GM19239 (cell line): ENCODE measurements around the gene INTS6L.
A peak's percentile ranks its signal among the peaks of the same experiment; 100 is the strongest.
"Not testable (repeated sequence)": the region's sequence is repeated elsewhere in the genome, so short reads cannot be mapped to it uniquely, and the experiment has no call there.

ENCODE experiments used
- DNase-seq: peaks from one replicate; pipeline ENCODE4 v3.0.0; 2011; ENCODE audit warnings: low spot score; ENCODE audit not compliant: insufficient read length
- FAIRE-seq: peaks from 2 replicates; lab custom pipeline; 2011; peaks lifted over from hg19 to GRCh38; lab: Jason Lieb, UNC

INTS6L gene

GRCh38 chrX:135522878-135523693, 2.6 kb downstream of the INTS6L start:
- DNase-seq (no peak), FAIRE-seq (peak; percentile 37)

GRCh38 chrX:135528254-135528653, 7.8 kb downstream of the INTS6L start:
- DNase-seq = no peak

GRCh38 chrX:135528756-135529155, 8.3 kb downstream of the INTS6L start:
- FAIRE-seq (no peak), DNase-seq (no peak)

More at GRCh38 chrX:135528254-135528653, 7.8 kb downstream of the INTS6L start:
- FAIRE-seq = no peak

GRCh38 chrX:135530097-135530496, 9.6 kb downstream of the INTS6L start:
- FAIRE-seq (no peak), DNase-seq (no peak)

- DNase-seq = no peak
- peak; percentile 59 for FAIRE-seq
These were observed 11.4 kb downstream of the INTS6L start for GRCh38 chrX:135531813-135532212.

GRCh38 chrX:135535077-135535940, 14.8 kb downstream of the INTS6L start:
- peak; percentile 95 for FAIRE-seq
- DNase-seq = no peak

GRCh38 chrX:135536877-135537276, 16.4 kb downstream of the INTS6L start:
- DNase-seq (no peak), FAIRE-seq (peak; percentile 74)

GRCh38 chrX:135541351-135541750, 20.9 kb downstream of the INTS6L start:
- DNase-seq (no peak), FAIRE-seq (peak; percentile 44)

- no peak for DNase-seq
- no peak for FAIRE-seq
These were observed 22.7 kb downstream of the INTS6L start for GRCh38 chrX:135543172-135543571.

- no peak for DNase-seq
- FAIRE-seq = peak; percentile 66
These were observed 23.5 kb downstream of the INTS6L start for GRCh38 chrX:135543924-135544323.

GRCh38 chrX:135544338-135544948, 24.0 kb downstream of the INTS6L start:
- DNase-seq (no peak), FAIRE-seq (peak; percentile 40)

- DNase-seq (no peak), FAIRE-seq (peak; percentile 40)
These were observed 27.3 kb downstream of the INTS6L start for GRCh38 chrX:135547767-135548166.

- DNase-seq (no peak), FAIRE-seq (no peak)
These were observed 29.1 kb downstream of the INTS6L start for GRCh38 chrX:135549519-135549918.

- FAIRE-seq (peak; percentile 94), DNase-seq (no peak)
These were observed 35.6 kb downstream of the INTS6L start for GRCh38 chrX:135556055-135556454.

GRCh38 chrX:135557344-135557743, 36.9 kb downstream of the INTS6L start:
- no peak for DNase-seq
- no peak for FAIRE-seq

- no peak for FAIRE-seq
- DNase-seq = no peak
These were observed 52.0 kb downstream of the INTS6L start for GRCh38 chrX:135572436-135572835.

GRCh38 chrX:135581496-135581895, 61.0 kb downstream of the INTS6L start:
- DNase-seq = no peak
- FAIRE-seq = no peak

- FAIRE-seq = no peak
- no peak for DNase-seq
These were observed 64.7 kb downstream of the INTS6L start for GRCh38 chrX:135585153-135585552.

GRCh38 chrX:135591871-135592270, 71.4 kb downstream of the INTS6L start:
- DNase-seq (no peak), FAIRE-seq (no peak)

GRCh38 chrX:135594049-135594448, 73.6 kb downstream of the INTS6L start:
- not testable (repeated sequence) for DNase-seq, FAIRE-seq

- FAIRE-seq, DNase-seq: not testable (repeated sequence)
These were observed 74.0 kb downstream of the INTS6L start for GRCh38 chrX:135594453-135594852.
